NCI-H748 treated with DMSO at 0.1 percent for 48 hours (cell line): ENCODE data around the gene NLGN4X.

ENCODE experiments used
- DNase-seq: peaks from one replicate; lab custom pipeline; 2025; lab: John Stamatoyannopoulos, UW

The NLGN4X gene

DNA sequence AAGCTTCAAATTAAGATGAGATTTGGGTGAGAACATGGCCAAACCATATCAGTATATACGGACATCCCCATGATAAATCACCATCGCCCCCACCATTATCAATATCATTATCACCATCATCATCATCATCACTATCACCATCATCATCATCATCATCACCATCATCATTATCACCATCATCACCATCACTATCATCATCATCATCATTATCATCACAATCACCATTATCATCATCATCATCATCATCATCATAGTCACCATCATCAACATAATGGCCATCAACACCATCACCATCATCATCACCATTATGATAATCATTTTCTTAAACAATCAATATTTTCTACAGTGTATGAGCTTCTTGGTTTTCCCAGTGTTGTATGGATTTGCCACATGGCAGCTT is 360.9 kb downstream of the NLGN4X start:
- no peak for DNase-seq

DNA sequence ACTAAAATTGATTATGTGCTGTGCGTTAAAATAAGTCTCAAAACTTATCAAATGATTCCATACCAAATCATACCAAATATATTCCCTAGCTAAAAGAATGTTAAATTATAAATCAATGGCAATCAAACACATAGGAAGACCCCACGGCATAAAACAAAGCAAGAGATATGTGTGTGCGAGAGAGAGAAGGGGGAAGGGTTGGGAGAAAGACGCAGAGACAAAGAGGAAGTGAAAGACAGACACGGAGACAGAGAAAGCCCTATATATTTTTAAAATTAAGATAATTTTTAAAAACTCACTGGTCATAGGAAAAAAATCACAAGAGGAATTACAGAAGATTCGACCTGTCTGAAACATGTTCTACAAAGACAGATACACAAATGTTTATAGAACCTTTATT is 371.4 kb downstream of the NLGN4X start:
- no peak for DNase-seq

DNA sequence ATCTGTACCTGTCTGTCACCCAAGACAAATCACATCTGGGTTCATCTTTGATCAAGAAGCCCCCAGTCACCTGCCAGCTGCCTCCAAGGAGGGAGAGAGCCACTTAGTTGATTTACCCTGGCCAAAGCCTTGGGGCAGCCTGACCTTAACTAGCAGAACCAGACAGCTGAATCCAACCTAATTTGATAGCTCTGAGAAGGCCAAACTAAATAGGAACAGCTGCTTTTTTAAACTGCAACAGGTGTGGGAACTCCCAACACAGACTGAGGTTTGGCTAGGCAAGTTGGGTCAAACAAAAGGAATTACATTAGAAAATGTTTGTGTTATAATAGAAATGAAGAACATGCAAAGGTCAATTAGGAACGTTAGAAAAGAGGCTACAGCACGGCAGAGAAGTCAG is 375.7 kb downstream of the NLGN4X start:
- DNase-seq = no peak

DNA sequence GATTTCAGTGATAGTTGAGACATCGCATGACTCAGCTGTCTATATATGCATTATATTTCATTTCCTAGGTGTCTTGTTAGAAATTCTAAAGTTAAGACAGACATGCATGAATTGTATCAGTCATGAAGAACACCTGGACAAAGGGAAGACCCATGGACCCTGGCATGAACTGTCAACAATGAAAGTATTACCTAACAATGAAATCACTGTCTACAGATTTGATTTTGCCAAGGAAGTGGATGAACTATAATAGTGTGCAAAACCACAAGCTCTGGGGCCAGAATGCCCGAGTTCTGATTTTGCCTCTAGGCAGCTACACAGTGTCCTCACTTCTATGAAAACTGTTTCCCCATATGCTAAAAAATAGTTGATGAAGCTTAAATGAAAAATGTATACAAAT is 386.1 kb downstream of the NLGN4X start:
- DNase-seq = no peak
